Stomach smooth muscle (tissue), 2 donors: ENCODE data around the gene ELAPOR1.

Experiments used
- H3K27ac ChIP-seq: one replicate; pipeline ENCODE4 v1.7.0; 2013; ENCODE audit warnings: mild to moderate bottlenecking, low read length, inconsistent platforms
- H3K27me3 ChIP-seq, 2 donors: one replicate each; pipeline ENCODE4 v1.7.0; 2013; ENCODE audit warnings: low read length in 2 of 2; ENCODE audit not compliant: insufficient read depth in 2 of 2, control insufficient read depth in 1 of 2
- H3K36me3 ChIP-seq, 2 donors: one replicate each; pipeline ENCODE4 v1.7.0; 2013; ENCODE audit warnings: low read length in 2 of 2; ENCODE audit not compliant: control insufficient read depth in 2 of 2, insufficient read depth in 2 of 2
- H3K4me1 ChIP-seq: one replicate; pipeline ENCODE4 v1.7.0; 2013; ENCODE audit warnings: low read length; ENCODE audit not compliant: control insufficient read depth, insufficient read depth
- H3K4me3 ChIP-seq, 2 donors: one replicate each; pipeline ENCODE4 v1.7.0; 2013; ENCODE audit warnings: low read length in 2 of 2
- H3K9ac ChIP-seq, 2 donors: one replicate each; pipeline ENCODE4 v1.7.0; 2013; ENCODE audit warnings: low read length in 2 of 2, mild to moderate bottlenecking in 1 of 2
- H3K9me3 ChIP-seq, 2 donors: one replicate each; pipeline ENCODE4 v1.7.0; 2013; ENCODE audit warnings: low read length in 2 of 2; ENCODE audit not compliant: control insufficient read depth in 2 of 2
- donor health status: healthy.
- donor health status: Pancreatic carcinoma.

ELAPOR1 gene

GRCh38 chr1:109116286-109116685 lies 2.4 kb downstream of the ELAPOR1 start:
- H3K4me3 ChIP-seq, result no peak overlapping the region
- peaks cover 23 to 24% of the 10 kb centered on the region in 2 donors for H3K27me3 ChIP-seq
- no peaks in the 10 kb centered on the region for H3K36me3 ChIP-seq
- no peaks in the 10 kb centered on the region for H3K9me3 ChIP-seq
- peaks cover 22% of the 10 kb centered on the region for H3K4me1 ChIP-seq
- no peak overlapping the region for H3K9ac ChIP-seq
- H3K27ac ChIP-seq, result no peak overlapping the region

GRCh38 chr1:109118089-109118488 lies 4.2 kb downstream of the ELAPOR1 start:
- Histone ChIP-seq H3K9ac (no peak overlapping the region), H3K27me3 (peaks cover 22 to 23% of the 10 kb centered on the region in 2 donors), H3K36me3 (no peaks in the 10 kb centered on the region), H3K9me3 (no peaks in the 10 kb centered on the region), H3K27ac (no peak overlapping the region), H3K4me3 (no peak overlapping the region), H3K4me1 (peaks cover 13% of the 10 kb centered on the region)

GRCh38 chr1:109120356-109120755 lies 6.4 kb downstream of the ELAPOR1 start:
- no peak overlapping the region for H3K4me3 ChIP-seq
- H3K36me3 ChIP-seq, result no peaks in the 10 kb centered on the region
- no peaks in the 10 kb centered on the region for H3K9me3 ChIP-seq
- H3K4me1 ChIP-seq, result no peaks in the 10 kb centered on the region
- no peak overlapping the region for H3K27ac ChIP-seq
- H3K27me3 ChIP-seq, result peaks cover 5 to 11% of the 10 kb centered on the region in 2 donors
- H3K9ac ChIP-seq, result no peak overlapping the region

- H3K9me3 ChIP-seq, result no peaks in the 10 kb centered on the region
- no peaks in the 10 kb centered on the region for H3K36me3 ChIP-seq
- H3K4me3 ChIP-seq, result no peak overlapping the region
- no peaks in the 10 kb centered on the region for H3K27me3 ChIP-seq
- H3K4me1 ChIP-seq, result no peaks in the 10 kb centered on the region
- no peak overlapping the region for H3K9ac ChIP-seq
- no peak overlapping the region for H3K27ac ChIP-seq
Measured at GRCh38 chr1:109131059-109131458, 17.1 kb downstream of the ELAPOR1 start.

GRCh38 chr1:109131800-109132199 lies 17.9 kb downstream of the ELAPOR1 start:
- Histone ChIP-seq H3K27me3 (no peaks in the 10 kb centered on the region), H3K9me3 (no peaks in the 10 kb centered on the region), H3K9ac (no peak overlapping the region), H3K36me3 (no peaks in the 10 kb centered on the region), H3K27ac (no peak overlapping the region), H3K4me3 (no peak overlapping the region), H3K4me1 (no peaks in the 10 kb centered on the region)

- H3K4me3 ChIP-seq, result no peak overlapping the region
- H3K27me3 ChIP-seq, result no peaks in the 10 kb centered on the region
- H3K36me3 ChIP-seq, result no peaks in the 10 kb centered on the region
- H3K27ac ChIP-seq, result no peak overlapping the region
- no peak overlapping the region for H3K9ac ChIP-seq
- H3K4me1 ChIP-seq, result no peaks in the 10 kb centered on the region
- H3K9me3 ChIP-seq, result no peaks in the 10 kb centered on the region
Measured at GRCh38 chr1:109133002-109133706, 19.2 kb downstream of the ELAPOR1 start.

- no peak overlapping the region for H3K9ac ChIP-seq
- no peak overlapping the region for H3K27ac ChIP-seq
- no peaks in the 10 kb centered on the region for H3K36me3 ChIP-seq
- no peak overlapping the region for H3K4me3 ChIP-seq
- no peaks in the 10 kb centered on the region for H3K4me1 ChIP-seq
- no peaks in the 10 kb centered on the region for H3K27me3 ChIP-seq
- no peaks in the 10 kb centered on the region for H3K9me3 ChIP-seq
Measured at GRCh38 chr1:109133815-109134214, 19.9 kb downstream of the ELAPOR1 start.

GRCh38 chr1:109134423-109134822 lies 20.5 kb downstream of the ELAPOR1 start:
- H3K9ac ChIP-seq, result no peak overlapping the region
- no peaks in the 10 kb centered on the region for H3K36me3 ChIP-seq
- no peaks in the 10 kb centered on the region for H3K4me1 ChIP-seq
- no peaks in the 10 kb centered on the region for H3K27me3 ChIP-seq
- H3K9me3 ChIP-seq, result no peaks in the 10 kb centered on the region
- H3K27ac ChIP-seq, result no peak overlapping the region
- H3K4me3 ChIP-seq, result no peak overlapping the region

- Histone ChIP-seq H3K9ac (no peak overlapping the region), H3K9me3 (no peaks in the 10 kb centered on the region), H3K4me1 (no peaks in the 10 kb centered on the region), H3K27me3 (no peaks in the 10 kb centered on the region), H3K27ac (no peak overlapping the region), H3K4me3 (no peak overlapping the region), H3K36me3 (no peaks in the 10 kb centered on the region)
Measured at GRCh38 chr1:109135940-109136339, 22.0 kb downstream of the ELAPOR1 start.

GRCh38 chr1:109136766-109137165 lies 22.9 kb downstream of the ELAPOR1 start:
- H3K9me3 ChIP-seq, result no peaks in the 10 kb centered on the region
- H3K27ac ChIP-seq, result no peak overlapping the region
- no peaks in the 10 kb centered on the region for H3K36me3 ChIP-seq
- H3K9ac ChIP-seq, result no peak overlapping the region
- no peak overlapping the region for H3K4me3 ChIP-seq
- H3K4me1 ChIP-seq, result no peaks in the 10 kb centered on the region
- no peaks in the 10 kb centered on the region for H3K27me3 ChIP-seq

- H3K4me1 ChIP-seq, result no peaks in the 10 kb centered on the region
- no peaks in the 10 kb centered on the region for H3K36me3 ChIP-seq
- H3K4me3 ChIP-seq, result no peak overlapping the region
- H3K27me3 ChIP-seq, result no peaks in the 10 kb centered on the region
- no peak overlapping the region for H3K27ac ChIP-seq
- no peak overlapping the region for H3K9ac ChIP-seq
- H3K9me3 ChIP-seq, result no peaks in the 10 kb centered on the region
Measured at GRCh38 chr1:109137958-109138357, 24.0 kb downstream of the ELAPOR1 start.
